HEK293 (cell line): Measurements from ENCODE around the gene ZNHIT3.
A peak's percentile ranks its signal among the peaks of the same experiment; 100 is the strongest.

Experiments used
- EGR2 ChIP-seq: fragments of 450-650 bp; formaldehyde crosslinking; IDR thresholded peaks from 2 replicates; pipeline ENCODE4 v1.5.1; 2016; ENCODE audit warnings: low read depth, missing biosample characterization, missing genetic modification characterization
- GLIS1 ChIP-seq: fragments of 450-650 bp; formaldehyde crosslinking; IDR thresholded peaks from 2 replicates; pipeline ENCODE4 v1.5.1; 2016; ENCODE audit warnings: missing biosample characterization, missing genetic modification characterization
- HOXA7 ChIP-seq: sonication (generic); formaldehyde crosslinking; IDR thresholded peaks from 2 replicates; pipeline ENCODE4 v1.8.1; 2022; ENCODE audit warnings: missing genetic modification reagents, borderline replicate concordance
- OSR2 ChIP-seq: fragments of 450-650 bp; formaldehyde crosslinking; IDR thresholded peaks from 2 replicates; pipeline ENCODE4 v1.5.1; 2016; ENCODE audit warnings: missing biosample characterization, missing genetic modification characterization
- ZBTB8A ChIP-seq: fragments of 450-650 bp; formaldehyde crosslinking; IDR thresholded peaks from 2 replicates; pipeline ENCODE4 v1.5.1; 2016; ENCODE audit warnings: missing biosample characterization, missing genetic modification characterization
- ZNF10 ChIP-seq: fragments of 450-650 bp; formaldehyde crosslinking; IDR thresholded peaks from 2 replicates; pipeline ENCODE4 v1.5.1; 2017; ENCODE audit warnings: missing biosample characterization, missing genetic modification characterization
- ZNF121 ChIP-seq: fragments of 450-650 bp; formaldehyde crosslinking; IDR thresholded peaks from 2 replicates; pipeline ENCODE4 v1.5.1; 2016; ENCODE audit warnings: missing biosample characterization, missing genetic modification characterization
- ZNF16 ChIP-seq: fragments of 450-650 bp; formaldehyde crosslinking; IDR thresholded peaks from 2 replicates; pipeline ENCODE4 v1.5.1; 2016; ENCODE audit warnings: low read depth, missing biosample characterization, missing genetic modification characterization
- ZNF2 ChIP-seq: fragments of 450-650 bp; formaldehyde crosslinking; IDR thresholded peaks from 2 replicates; pipeline ENCODE4 v1.5.1; 2016; ENCODE audit warnings: missing biosample characterization, missing genetic modification characterization
- ZNF341 ChIP-seq: fragments of 450-650 bp; formaldehyde crosslinking; IDR thresholded peaks from 2 replicates; pipeline ENCODE4; 2016; ENCODE audit warnings: low read depth, missing biosample characterization, missing genetic modification characterization
- ZNF354C ChIP-seq: fragments of 450-650 bp; formaldehyde crosslinking; IDR thresholded peaks from 2 replicates; pipeline ENCODE4 v1.5.1; 2016; ENCODE audit warnings: missing biosample characterization, missing genetic modification characterization, low read depth, borderline replicate concordance
- ZNF391 ChIP-seq: fragments of 450-650 bp; formaldehyde crosslinking; IDR thresholded peaks from 2 replicates; pipeline ENCODE4 v1.5.1; 2016; ENCODE audit warnings: low read depth, missing biosample characterization, missing genetic modification characterization, borderline replicate concordance
- ZNF48 ChIP-seq: fragments of 450-650 bp; formaldehyde crosslinking; IDR thresholded peaks from 2 replicates; pipeline ENCODE4 v1.5.1; 2016; ENCODE audit warnings: missing biosample characterization, missing genetic modification characterization
- ZNF521 ChIP-seq: fragments of 450-650 bp; formaldehyde crosslinking; IDR thresholded peaks from 2 replicates; pipeline ENCODE4 v1.5.1; 2017; ENCODE audit warnings: missing biosample characterization, mild to moderate bottlenecking, missing genetic modification characterization
- ZNF561 ChIP-seq: fragments of 450-650 bp; IDR thresholded peaks from 2 replicates; pipeline ENCODE4 v1.5.1; 2018; ENCODE audit warnings: missing biosample characterization, missing genetic modification characterization, borderline replicate concordance
- ZNF654 ChIP-seq: fragments of 450-650 bp; formaldehyde crosslinking; IDR thresholded peaks from 2 replicates; pipeline ENCODE4 v1.5.1; 2016; ENCODE audit warnings: low read depth, missing biosample characterization, missing genetic modification characterization
- ZNF660 ChIP-seq: fragments of 450-650 bp; IDR thresholded peaks from 2 replicates; pipeline ENCODE4 v1.5.1; 2018; ENCODE audit warnings: missing biosample characterization, mild to moderate bottlenecking, missing genetic modification characterization
- ZNF76 ChIP-seq: fragments of 450-650 bp; formaldehyde crosslinking; IDR thresholded peaks from 2 replicates; pipeline ENCODE4; 2016; ENCODE audit warnings: low read depth, missing biosample characterization, missing genetic modification characterization, borderline replicate concordance
- ZNF777 ChIP-seq: fragments of 450-650 bp; formaldehyde crosslinking; IDR thresholded peaks from 2 replicates; pipeline ENCODE4 v1.5.1; 2017; ENCODE audit warnings: missing biosample characterization, missing genetic modification characterization, borderline replicate concordance
- ZNF785 ChIP-seq: fragments of 450-650 bp; formaldehyde crosslinking; IDR thresholded peaks from 2 replicates; pipeline ENCODE4 v1.5.1; 2016; ENCODE audit warnings: missing biosample characterization, missing genetic modification characterization
- ZSCAN30 ChIP-seq: fragments of 450-650 bp; IDR thresholded peaks from 2 replicates; pipeline ENCODE4 v1.5.1; 2018; ENCODE audit warnings: missing biosample characterization, mild to moderate bottlenecking, missing genetic modification characterization, moderate library complexity
- TF ChIP-seq, protein P1 (sequence below): fragments of 450-650 bp; formaldehyde crosslinking; IDR thresholded peaks from 2 replicates; pipeline ENCODE4 v1.5.1; 2016; ENCODE audit warnings: missing biosample characterization, missing genetic modification characterization
- TF ChIP-seq, protein P2 (sequence below): sonication (generic); formaldehyde crosslinking; IDR thresholded peaks from 2 replicates; pipeline ENCODE4 v1.8.1; 2022; ENCODE audit warnings: mild to moderate bottlenecking, moderate library complexity, missing genetic modification reagents
- TF ChIP-seq, protein P3 (sequence below): fragments of 450-650 bp; formaldehyde crosslinking; IDR thresholded peaks from 2 replicates; pipeline ENCODE4 v1.5.1; 2017; ENCODE audit warnings: missing biosample characterization, mild to moderate bottlenecking, missing genetic modification characterization, moderate library complexity
- TF ChIP-seq, protein P4 (sequence below): fragments of 450-650 bp; formaldehyde crosslinking; IDR thresholded peaks from 2 replicates; pipeline ENCODE4 v1.5.1; 2016; ENCODE audit warnings: missing biosample characterization, missing genetic modification characterization
- TF ChIP-seq, protein P5 (sequence below): fragments of 450-650 bp; formaldehyde crosslinking; IDR thresholded peaks from 2 replicates; pipeline ENCODE4 v1.5.1; 2016; ENCODE audit warnings: missing biosample characterization, missing genetic modification characterization
- TF ChIP-seq, protein P6 (sequence below): fragments of 450-650 bp; formaldehyde crosslinking; IDR thresholded peaks from 2 replicates; pipeline ENCODE4 v1.5.1; 2016; ENCODE audit warnings: missing biosample characterization, missing genetic modification characterization

Gene ZNHIT3

DNA sequence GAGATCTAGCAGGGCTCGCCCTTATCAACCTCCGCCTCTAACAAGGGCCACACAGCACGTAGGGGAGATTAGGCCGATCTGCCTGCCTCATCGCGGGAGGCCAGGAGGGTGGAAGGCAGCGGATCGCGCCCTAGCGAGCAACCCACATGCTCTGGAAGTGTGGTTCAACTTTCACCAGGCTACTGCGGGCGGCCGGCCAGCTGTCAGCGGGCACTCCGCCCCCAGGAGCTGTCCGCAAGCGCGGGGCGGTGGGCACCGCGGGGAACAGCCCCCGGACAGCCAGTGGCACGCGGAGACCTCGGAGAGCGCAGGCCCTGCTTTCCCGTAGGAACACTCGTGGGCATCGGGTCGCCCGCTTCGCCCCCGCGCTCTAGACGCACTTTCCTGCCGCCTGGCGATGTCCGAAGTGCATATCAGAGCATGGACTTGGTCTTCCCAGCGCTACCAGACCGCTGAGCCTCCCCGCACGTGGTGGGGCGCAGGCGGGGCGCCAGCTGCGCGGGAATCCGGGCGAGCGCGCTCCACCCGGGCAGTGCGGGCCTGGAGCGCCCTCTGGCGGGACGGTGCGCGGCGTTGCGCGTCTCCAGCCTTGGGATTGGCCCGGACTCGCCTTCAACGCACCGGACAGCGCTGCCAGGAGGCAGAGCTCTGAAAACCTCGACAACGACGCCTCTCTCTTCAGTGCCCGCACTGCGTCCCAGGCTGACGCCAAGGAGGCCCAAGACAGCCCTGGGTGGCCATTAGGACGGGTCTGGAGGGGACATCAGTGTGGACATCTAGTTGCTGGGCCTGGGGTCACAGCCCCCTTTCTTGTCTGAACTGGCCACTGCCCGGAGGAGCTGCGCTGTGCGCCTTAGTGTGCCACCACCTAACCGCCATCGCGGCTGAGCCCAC lies 3.6 kb upstream of the ZNHIT3 start (continued):
- TF ChIP-seq, protein P1, sequence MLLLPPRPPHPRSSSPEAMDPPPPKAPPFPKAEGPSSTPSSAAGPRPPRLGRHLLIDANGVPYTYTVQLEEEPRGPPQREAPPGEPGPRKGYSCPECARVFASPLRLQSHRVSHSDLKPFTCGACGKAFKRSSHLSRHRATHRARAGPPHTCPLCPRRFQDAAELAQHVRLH (tag by site-specific recombination) = peak; percentile 58; the same call in 1 of the 2 replicates
- TF ChIP-seq EGR2 (tag by site-specific recombination) = 0 out of 2 replicates have a peak, but pooled peaks have one; percentile 27
- TF ChIP-seq ZNF121 (tag by site-specific recombination) = 0 out of 2 replicates have a peak, but pooled peaks have one; percentile 37
- no peak for TF ChIP-seq HOXA7 (CRISPR knock-in tag)
- TF ChIP-seq, protein P2, sequence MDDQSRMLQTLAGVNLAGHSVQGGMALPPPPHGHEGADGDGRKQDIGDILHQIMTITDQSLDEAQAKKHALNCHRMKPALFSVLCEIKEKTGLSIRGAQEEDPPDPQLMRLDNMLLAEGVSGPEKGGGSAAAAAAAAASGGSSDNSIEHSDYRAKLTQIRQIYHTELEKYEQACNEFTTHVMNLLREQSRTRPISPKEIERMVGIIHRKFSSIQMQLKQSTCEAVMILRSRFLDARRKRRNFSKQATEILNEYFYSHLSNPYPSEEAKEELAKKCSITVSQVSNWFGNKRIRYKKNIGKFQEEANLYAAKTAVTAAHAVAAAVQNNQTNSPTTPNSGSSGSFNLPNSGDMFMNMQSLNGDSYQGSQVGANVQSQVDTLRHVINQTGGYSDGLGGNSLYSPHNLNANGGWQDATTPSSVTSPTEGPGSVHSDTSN = peak; percentile 80; the same call in 1 of the 2 replicates
- TF ChIP-seq ZNF777 (tag by site-specific recombination) = peak; percentile 64; the same call in 1 of the 2 replicates
- TF ChIP-seq, protein P3, sequence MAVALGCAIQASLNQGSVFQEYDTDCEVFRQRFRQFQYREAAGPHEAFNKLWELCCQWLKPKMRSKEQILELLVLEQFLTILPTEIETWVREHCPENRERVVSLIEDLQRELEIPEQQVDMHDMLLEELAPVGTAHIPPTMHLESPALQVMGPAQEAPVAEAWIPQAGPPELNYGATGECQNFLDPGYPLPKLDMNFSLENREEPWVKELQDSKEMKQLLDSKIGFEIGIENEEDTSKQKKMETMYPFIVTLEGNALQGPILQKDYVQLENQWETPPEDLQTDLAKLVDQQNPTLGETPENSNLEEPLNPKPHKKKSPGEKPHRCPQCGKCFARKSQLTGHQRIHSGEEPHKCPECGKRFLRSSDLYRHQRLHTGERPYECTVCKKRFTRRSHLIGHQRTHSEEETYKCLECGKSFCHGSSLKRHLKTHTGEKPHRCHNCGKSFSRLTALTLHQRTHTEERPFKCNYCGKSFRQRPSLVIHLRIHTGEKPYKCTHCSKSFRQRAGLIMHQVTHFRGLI (tag by site-specific recombination) = peak; percentile 53; the same call in 1 of the 2 replicates
- TF ChIP-seq, protein P4, sequence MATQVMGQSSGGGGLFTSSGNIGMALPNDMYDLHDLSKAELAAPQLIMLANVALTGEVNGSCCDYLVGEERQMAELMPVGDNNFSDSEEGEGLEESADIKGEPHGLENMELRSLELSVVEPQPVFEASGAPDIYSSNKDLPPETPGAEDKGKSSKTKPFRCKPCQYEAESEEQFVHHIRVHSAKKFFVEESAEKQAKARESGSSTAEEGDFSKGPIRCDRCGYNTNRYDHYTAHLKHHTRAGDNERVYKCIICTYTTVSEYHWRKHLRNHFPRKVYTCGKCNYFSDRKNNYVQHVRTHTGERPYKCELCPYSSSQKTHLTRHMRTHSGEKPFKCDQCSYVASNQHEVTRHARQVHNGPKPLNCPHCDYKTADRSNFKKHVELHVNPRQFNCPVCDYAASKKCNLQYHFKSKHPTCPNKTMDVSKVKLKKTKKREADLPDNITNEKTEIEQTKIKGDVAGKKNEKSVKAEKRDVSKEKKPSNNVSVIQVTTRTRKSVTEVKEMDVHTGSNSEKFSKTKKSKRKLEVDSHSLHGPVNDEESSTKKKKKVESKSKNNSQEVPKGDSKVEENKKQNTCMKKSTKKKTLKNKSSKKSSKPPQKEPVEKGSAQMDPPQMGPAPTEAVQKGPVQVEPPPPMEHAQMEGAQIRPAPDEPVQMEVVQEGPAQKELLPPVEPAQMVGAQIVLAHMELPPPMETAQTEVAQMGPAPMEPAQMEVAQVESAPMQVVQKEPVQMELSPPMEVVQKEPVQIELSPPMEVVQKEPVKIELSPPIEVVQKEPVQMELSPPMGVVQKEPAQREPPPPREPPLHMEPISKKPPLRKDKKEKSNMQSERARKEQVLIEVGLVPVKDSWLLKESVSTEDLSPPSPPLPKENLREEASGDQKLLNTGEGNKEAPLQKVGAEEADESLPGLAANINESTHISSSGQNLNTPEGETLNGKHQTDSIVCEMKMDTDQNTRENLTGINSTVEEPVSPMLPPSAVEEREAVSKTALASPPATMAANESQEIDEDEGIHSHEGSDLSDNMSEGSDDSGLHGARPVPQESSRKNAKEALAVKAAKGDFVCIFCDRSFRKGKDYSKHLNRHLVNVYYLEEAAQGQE (tag by site-specific recombination) = peak; percentile 41; the same call in 1 of the 2 replicates
- TF ChIP-seq GLIS1 (tag by site-specific recombination) = peak; percentile 28; the same call in 1 of the 2 replicates
- peak; percentile 80; the same call in 1 of the 2 replicates for TF ChIP-seq ZSCAN30 (tag by site-specific recombination)
- peak; percentile 51; the same call in 1 of the 2 replicates for TF ChIP-seq ZNF660 (tag by site-specific recombination)
- TF ChIP-seq ZNF2 = 0 out of 2 replicates have a peak, but pooled peaks have one; percentile 58
- TF ChIP-seq ZNF561 (tag by site-specific recombination) = peak; percentile 79
- TF ChIP-seq, protein P5, sequence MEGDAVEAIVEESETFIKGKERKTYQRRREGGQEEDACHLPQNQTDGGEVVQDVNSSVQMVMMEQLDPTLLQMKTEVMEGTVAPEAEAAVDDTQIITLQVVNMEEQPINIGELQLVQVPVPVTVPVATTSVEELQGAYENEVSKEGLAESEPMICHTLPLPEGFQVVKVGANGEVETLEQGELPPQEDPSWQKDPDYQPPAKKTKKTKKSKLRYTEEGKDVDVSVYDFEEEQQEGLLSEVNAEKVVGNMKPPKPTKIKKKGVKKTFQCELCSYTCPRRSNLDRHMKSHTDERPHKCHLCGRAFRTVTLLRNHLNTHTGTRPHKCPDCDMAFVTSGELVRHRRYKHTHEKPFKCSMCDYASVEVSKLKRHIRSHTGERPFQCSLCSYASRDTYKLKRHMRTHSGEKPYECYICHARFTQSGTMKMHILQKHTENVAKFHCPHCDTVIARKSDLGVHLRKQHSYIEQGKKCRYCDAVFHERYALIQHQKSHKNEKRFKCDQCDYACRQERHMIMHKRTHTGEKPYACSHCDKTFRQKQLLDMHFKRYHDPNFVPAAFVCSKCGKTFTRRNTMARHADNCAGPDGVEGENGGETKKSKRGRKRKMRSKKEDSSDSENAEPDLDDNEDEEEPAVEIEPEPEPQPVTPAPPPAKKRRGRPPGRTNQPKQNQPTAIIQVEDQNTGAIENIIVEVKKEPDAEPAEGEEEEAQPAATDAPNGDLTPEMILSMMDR (tag by site-specific recombination) = peak; percentile 62
- TF ChIP-seq ZNF341 = peak; percentile 72; the same call in 1 of the 2 replicates
- peak; percentile 95 for TF ChIP-seq ZBTB8A
- TF ChIP-seq ZNF48 (tag by site-specific recombination) = no peak
- TF ChIP-seq OSR2 (tag by site-specific recombination) = peak; percentile 24; the same call in 1 of the 2 replicates
- TF ChIP-seq, protein P6, sequence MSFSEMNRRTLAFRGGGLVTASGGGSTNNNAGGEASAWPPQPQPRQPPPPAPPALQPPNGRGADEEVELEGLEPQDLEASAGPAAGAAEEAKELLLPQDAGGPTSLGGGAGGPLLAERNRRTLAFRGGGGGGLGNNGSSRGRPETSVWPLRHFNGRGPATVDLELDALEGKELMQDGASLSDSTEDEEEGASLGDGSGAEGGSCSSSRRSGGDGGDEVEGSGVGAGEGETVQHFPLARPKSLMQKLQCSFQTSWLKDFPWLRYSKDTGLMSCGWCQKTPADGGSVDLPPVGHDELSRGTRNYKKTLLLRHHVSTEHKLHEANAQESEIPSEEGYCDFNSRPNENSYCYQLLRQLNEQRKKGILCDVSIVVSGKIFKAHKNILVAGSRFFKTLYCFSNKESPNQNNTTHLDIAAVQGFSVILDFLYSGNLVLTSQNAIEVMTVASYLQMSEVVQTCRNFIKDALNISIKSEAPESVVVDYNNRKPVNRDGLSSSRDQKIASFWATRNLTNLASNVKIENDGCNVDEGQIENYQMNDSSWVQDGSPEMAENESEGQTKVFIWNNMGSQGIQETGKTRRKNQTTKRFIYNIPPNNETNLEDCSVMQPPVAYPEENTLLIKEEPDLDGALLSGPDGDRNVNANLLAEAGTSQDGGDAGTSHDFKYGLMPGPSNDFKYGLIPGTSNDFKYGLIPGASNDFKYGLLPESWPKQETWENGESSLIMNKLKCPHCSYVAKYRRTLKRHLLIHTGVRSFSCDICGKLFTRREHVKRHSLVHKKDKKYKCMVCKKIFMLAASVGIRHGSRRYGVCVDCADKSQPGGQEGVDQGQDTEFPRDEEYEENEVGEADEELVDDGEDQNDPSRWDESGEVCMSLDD (tag by site-specific recombination) = peak; percentile 71; the same call in 1 of the 2 replicates
- TF ChIP-seq ZNF354C (tag by site-specific recombination) = no peak
- TF ChIP-seq ZNF391 (tag by site-specific recombination) = 0 out of 2 replicates have a peak, but pooled peaks have one; percentile 50
- TF ChIP-seq ZNF10 (tag by site-specific recombination) = 0 out of 2 replicates have a peak, but pooled peaks have one; percentile 42
- TF ChIP-seq ZNF16 (tag by site-specific recombination) = no peak
- TF ChIP-seq ZNF785 = 0 out of 2 replicates have a peak, but pooled peaks have one; percentile 24
- TF ChIP-seq ZNF521 (tag by site-specific recombination) = no peak
- peak; percentile 40 for TF ChIP-seq ZNF654 (tag by site-specific recombination)
- no peak for TF ChIP-seq ZNF76
